HG03025 (cell line): ENCODE data around the gene ZNF488.

Experiments used
- ATAC-seq: cut with Tn5 transposase; IDR thresholded peaks from one replicate; pipeline ENCODE4 v1.9.1; 2021; ENCODE audit warnings: mild to moderate bottlenecking, moderate library complexity; ENCODE audit not compliant: unreplicated experiment, low FRiP score

The ZNF488 gene

DNA sequence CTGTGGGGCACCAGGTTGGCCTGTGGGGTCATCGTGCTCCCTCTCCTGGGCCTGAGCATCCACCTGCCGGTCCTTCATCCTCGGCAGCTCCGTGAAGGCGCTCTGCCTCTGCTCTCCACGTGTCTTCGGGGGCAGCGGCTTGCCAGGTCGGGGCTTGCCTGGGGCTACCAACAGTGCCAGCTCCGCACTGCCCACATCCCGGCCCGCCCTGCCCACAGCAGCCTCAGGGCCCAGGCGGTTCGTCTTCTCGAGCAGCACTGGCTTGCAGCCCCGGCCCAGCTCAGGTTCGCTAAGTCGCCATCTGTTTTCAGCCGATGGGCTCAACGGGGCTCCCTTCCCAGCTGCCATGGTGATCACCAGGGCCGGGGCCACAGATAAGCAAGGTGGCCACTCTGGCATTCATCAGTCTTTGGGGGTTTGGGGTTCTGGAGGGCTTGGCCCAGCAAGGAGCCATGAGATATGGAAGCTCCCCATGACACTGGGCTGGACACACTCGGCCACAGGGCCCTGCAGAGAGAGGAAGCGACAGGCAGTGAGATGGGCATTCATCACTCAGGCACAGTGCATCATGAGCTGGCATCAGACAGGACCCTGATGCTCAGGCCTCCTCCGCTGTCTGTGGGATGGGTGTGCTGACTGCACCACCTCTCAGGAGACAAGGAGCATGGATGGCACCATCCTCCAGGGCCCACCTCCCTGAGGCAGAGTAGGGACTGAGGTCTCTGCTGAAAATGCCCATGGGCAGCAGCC is 15.5 kb downstream of the ZNF488 start:
- ATAC-seq: no peak

DNA sequence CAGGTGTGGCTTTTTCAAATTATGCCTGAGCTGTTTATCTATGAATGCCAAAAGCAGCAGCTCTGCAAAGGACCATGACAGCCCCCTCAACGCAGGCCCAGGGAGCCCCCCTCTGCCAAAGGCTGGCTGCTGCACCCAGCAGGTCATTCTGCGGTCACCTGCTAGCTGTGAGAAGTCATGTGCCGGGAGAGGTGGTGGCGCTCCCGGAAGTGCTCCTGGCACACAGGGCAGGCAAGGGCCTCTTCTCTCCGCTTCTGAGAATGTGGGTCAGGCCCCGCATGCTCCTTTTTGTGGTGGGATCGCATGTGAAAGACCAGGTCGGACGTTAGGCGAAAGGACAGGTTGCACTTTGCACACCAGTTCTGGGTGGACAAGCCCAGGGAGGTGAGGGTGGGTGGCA is 16.4 kb downstream of the ZNF488 start:
- no peak for ATAC-seq

DNA sequence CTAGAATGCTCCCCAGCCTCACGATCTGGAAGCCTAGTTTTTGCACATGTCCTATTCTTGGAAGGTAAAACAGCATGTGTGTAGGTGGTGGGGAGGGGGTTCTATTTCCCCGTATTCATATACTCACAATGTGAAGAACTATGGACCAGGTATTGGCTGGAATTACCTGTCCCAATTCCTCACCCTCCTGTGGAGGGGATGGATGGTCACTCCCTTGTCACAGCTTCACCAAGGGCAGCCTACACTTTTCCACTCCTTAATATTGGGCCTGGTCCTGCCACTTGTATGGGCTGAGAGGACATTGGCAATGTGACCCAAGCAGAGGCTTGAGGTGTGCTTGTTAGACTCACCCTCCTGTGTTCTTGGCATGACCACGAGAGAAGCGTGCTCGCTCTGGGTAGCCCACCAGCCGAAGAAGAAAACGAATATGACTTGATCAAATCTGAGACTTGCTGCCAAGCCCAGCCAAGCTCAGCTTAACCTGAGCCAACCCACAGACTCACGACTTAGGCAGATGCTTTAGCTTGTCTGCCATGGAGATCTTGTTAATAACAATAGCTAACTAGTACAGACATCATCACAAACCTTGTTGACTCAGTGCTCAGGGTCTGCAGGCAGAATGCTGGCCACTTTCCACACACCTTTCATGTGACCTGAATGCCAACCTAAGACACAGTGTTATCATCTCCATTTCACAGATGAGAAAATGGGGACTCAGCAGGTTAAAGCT is 17.2 kb downstream of the ZNF488 start:
- no peak for ATAC-seq

DNA sequence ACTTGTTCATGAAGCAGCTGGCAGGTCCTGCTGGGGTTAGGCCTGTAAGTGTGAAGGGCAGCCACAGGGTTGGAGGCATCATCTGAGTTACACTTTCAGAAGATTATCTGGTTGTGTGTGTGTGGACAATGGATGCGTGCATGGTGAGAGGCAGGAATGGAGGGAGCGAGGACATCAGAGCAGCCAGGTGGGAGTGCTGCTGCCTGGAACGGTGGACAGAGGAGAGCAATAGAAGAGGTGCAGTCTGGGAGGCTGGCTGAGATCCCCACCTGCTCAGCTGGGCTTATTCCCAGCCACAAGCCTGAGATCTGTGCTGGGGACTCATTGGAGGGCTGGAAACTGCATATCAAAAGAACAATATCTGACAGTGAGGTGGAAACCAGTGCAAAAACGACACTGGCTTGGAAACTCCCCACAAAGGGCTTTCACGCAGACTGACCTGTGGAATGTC is 17.9 kb downstream of the ZNF488 start:
- ATAC-seq: no peak

DNA sequence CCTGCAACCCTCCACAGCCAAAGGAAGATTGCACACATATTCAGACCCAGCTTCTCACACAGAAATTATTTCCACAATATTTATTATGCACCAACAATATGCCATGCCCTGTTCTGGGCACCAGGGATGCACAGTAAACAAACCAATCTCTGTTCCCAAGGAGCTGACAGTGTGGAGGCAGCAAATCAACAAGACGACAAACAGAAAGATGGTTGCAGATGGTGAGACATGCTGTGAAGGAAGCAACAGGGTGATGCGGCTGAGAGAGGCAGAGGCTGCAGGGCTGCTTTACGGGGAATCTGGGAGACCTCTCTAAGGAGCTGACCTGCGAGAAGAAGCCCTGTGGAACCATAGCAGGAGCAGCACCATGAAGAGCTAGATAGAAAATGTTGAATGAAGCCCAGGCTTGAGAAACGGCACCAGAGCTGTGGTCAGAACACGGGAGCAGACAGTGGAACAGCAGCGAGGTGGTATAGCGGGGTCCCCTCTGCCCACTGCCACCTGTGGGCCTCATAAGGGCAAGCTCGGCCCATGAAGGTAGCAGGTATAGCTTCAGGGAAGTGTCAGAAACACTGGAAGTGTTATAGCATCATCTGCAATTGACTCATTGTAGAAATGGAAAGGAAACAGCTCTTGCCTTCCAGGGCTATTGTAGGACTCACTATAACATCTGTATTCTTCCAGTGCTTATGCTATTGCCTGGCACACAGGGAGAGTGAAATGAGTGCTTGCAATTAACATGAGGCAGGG is 18.5 kb downstream of the ZNF488 start:
- no peak for ATAC-seq

DNA sequence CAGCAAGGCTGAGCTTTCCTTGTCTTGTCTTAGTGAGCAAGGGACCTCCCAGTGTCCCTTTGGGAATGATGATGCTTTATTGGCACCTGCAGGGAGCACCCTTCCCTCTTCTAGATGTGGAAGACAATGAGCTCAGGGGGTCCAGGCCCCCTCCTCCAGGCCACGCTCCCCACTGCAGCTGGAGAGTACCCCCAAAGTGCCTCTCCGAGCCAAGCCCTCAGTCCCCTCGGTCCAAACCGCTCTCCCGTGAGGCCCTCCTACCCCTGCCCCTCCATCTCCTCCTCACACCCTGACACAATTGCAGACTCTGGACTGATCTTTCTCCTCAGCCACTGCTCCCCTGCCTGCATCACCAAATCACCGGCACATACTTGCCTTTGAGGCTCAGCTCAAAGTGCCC is 19.2 kb downstream of the ZNF488 start:
- no peak for ATAC-seq

DNA sequence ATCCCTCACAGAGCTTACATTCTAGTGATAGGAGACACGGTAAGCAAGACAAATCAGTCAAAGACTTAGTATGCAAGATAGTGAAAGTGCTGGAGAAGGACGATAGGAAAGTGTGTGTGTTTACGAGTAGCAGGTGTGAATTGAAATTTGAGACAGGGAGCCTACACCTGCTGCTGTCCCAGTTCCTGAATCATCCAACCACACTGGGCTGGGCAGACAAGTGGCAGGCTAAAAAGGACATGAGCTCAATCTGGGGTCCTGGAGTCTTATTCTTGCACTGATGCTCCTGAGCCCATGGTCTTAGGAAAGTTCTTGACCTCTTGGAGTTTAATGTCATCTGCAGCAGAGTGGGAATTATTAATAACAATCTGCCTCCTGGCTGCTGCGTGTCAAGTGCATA is 19.7 kb downstream of the ZNF488 start:
- no peak for ATAC-seq

DNA sequence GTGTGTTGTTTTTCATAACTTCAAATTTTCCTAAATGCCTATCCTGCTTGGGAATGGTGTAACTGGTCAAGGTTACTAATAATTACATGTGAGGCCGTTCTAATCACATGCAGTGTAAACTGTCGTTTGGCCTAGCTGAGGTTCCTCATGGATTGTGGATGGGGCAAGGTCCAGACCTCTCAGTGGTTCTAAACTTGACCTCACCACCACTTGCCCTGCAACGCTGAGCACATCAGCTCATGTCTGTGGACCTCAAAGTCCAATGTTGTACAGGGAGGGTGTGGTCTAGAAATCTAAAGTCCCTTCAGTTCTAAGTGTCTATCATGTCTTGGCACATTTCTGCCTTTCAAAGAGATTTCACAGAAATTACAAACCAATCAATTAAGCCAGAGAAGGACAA is 20.3 kb downstream of the ZNF488 start:
- ATAC-seq: no peak

DNA sequence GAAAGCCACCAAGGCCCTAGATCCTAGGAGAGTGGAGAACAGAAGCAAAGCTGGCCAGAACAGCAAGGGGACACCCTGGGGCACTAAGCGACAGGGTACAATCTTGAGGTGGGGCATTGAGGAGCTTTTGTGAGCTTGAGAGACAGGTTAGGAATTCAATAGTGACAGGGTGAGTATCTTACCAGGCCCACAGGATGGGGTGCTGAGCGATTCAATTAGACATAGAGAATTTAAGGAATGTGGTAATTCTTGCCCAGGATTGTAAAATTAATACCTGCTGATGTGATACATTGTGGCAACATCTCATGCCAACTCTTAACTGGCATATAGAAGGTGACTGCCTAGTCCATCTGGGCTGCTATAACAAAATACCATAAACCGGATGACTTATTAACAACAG is 21.9 kb downstream of the ZNF488 start:
- no peak for ATAC-seq

DNA sequence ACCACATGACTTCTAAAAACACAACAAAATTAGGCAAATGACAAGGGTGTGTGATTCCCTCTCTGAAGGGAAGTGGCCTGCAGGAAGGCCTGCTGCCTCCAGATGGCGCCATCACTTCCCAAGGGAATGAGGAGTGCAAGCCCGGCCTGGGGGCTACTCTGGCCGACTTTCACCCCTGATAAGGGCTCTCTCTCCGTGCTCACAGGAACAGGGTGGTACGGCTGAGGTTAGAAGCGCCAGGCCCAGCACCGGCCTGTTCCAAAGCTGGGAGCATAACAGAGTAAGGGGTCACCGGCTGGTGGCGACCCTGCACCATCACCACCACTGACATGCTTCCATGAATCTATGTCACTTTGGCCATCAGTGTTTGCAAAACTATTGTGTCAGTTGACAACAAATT is 22.8 kb downstream of the ZNF488 start:
- no peak for ATAC-seq

DNA sequence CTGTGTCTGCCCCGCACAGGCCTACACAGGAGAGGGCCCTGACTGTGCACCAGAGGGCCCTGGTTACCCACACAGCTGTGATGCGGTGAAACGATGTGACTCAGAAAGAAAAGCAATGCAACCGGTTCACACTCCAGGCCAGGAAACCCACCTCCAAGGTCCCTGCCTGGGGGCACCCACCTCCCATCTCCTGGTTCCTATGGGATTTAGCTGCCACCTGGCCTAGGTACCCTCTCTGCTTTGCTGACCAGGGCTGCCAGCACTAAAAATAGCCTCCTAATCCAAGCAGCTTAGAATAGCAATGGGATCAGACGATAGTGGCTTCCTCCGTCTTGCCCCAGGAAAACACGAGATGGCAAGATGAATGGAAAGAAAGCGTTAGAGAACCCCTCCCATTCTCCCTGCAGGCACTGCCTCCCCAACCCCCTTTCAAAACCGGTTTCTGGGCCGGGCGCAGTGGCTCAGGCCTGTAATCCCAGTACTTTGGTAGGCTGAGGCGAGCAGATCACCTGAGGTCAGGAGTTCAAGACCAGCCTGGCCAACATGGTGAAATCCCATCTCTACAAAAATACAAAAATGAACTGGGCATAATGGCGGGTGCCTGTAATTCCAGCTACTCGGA is 23.6 kb downstream of the ZNF488 start:
- no peak for ATAC-seq

DNA sequence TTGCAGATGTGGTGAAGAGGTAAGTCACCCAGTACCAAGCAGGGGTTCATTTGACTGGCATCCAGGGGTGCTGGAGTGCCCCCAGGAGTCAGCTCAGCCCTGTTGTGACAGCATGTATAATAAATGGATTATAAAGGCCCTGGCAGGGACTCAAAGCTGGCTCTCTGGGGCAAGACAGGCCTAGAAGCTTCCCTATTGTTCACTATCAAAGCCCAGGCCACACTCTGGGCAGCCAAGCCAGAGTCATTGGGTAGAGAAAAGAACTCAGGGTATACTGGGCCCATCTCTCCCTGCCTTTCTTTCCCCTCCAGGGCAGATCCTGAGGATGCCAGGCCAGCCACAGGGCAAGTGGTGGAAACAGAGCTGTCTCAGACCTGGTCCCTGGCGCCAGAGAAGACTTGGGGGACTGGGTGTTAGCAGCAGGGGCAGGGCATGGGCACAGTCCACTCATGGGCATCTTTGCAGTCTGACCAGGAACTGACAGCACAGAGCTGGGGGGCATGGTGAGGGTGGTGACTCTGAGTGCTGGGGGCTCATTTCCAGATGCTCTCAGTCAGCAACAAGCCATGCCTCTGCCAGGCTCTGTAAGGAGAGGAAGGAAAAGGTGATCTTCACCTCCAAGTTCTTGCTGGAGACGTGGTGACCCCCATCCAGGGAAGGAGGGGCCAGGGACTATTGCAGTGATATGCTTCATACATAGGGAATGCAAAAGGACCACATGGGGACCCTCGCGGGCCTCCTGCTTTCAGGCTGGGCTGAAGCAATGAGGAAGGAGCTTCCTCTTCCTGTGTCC is 24.3 kb downstream of the ZNF488 start:
- no peak for ATAC-seq

DNA sequence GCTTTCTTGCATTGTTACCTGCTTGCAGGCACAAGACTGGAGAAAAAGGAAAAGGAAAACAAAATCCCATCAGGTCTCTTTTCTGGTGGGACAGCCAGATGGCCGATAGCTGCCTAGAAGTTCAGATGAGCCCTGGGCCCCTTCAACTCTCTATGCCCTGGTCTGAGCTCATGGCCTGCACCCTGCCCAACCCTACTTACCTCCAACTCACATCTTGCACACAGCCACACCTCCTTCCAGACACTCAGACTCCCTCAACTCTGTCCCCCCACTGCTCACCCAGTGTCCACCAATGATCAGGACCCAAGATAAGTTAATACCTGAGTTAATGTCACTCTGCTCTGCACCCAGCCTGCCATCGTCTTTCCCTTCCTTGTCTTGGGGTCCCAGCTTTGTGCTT is 25.0 kb downstream of the ZNF488 start:
- ATAC-seq: no peak

DNA sequence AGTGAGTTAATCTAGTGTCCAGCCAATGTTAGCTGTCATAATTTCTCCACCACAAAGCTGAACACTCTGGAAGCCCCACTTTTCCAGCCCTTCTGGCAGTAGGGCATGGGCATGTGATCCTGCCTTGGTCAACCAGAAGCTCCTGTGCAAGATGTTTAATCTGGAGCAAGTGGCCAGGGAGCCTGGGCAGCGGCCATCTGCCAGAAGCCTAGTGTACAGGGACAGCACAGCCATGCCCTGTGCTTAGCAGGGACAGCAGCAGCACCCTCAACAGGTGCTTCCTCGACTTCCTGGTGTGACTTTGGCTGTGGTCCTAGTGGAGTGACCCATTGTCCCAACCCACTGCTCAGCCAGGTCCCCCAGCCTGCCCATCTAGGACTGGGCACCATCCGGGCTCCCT is 25.6 kb downstream of the ZNF488 start:
- no peak for ATAC-seq

DNA sequence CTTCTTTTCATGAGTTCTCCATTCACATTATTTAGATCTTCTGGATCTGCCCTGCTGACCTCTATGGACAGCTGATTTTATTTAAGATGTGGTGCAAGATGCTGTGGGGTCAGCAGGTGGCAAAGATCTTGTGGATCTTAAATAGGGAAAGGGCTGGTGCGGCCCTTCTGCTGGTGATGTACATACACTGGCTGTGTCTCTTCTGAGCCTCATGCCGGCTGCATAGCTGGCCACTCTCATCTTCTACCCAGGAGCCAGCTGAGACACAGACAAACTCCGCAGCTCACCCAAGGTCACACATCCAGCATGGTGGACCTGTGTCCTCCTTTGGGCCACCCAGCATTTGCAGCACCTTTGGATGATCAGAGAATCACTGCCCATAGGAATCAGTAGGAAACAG is 26.2 kb downstream of the ZNF488 start:
- ATAC-seq: no peak

DNA sequence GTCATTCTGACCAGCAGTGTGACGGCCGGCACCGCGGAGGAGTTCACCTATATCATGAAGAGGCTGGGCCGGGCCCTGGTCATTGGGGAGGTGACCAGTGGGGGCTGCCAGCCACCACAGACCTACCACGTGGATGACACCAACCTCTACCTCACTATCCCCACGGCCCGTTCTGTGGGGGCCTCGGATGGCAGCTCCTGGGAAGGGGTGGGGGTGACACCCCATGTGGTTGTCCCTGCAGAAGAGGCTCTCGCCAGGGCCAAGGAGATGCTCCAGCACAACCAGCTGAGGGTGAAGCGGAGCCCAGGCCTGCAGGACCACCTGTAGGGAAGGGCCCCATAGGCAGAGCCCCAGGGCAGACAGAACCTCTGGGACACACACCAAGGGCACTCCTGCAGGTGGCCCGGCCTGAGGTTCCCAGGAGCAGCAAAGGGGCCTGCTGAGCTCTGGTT is 26.9 kb downstream of the ZNF488 start:
- no peak for ATAC-seq

DNA sequence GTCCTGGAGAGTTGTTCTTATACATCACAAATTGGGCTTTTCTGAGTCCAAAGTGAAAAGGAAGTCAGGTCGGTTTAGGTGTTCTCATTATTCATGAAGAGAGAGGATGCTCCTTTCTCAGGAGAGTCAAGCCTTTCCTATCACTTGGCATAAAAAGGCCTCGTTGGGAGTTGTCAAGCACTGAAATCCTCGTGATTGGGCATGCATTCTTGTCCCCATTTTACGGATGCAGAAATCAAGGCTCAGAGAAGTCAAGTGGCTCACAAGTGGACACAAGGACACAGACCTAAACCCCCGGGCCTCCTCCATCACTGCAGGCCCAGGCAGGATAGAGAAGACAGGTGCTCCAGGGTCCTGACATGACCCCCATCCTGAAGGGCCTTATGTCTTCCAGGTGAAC is 27.4 kb downstream of the ZNF488 start:
- no peak for ATAC-seq

DNA sequence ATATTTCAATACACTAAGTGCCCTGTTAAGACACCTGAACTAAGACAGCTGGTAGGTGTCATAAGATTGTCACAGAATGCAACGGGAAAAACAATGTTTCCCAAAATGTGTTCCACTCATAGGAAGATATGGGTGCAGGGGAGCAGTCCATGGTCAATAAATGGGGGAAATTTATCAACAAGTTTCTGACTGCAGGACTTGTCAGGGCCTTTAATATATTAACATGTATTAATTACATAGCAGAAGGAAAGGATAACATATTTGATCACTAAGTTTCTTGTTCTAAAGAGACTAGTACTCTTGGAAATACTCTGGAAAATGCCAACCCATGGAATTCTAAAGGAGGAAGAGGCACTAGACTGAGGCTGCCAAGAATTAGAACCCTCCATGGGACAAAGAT is 29.2 kb downstream of the ZNF488 start:
- ATAC-seq: no peak

DNA sequence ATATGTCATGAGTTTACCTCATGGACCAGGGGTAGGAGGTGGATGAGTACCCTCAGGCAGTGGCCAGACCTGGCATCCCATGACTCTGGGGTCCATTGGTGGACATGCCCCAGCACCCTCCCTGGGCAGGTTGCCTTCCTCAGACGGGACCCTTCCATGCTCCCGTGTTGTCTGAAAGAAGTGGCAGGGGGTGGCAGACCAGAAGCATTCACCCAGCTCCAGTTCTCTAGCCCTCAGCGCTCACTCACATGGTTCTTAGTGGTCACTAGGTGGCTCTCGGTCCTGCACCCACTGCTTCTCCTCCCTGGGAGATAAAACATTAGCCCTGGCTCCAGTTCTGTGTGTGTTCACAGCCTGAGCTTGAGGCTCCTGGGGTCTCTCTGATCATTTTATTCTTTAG is 29.9 kb downstream of the ZNF488 start:
- ATAC-seq: no peak

DNA sequence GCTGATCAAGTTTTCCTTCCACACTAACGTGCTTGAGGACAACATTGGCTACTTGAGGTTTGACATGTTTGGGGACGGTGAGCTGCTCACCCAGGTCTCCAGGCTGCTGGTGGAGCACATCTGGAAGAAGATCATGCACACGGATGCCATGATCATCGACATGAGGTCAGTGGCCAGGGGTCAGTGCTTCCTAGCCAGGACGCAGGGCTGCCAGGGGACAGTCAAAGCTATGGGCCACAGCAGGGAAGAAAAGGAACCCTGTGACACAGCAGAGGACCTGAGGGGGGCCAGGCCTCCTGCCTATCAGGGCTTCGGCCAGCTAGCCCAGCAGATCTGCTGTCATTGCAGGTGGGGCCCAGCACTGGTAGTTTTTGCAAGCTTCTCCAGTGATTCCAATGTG is 30.7 kb downstream of the ZNF488 start:
- no peak for ATAC-seq
